GM10266 (cell line): Measurements from ENCODE around the gene TMEM179.

Experiments
- DNase-seq: peaks from one replicate; pipeline ENCODE4 v3.0.0; 2012; ENCODE audit errors: extremely low spot score
- CTCF ChIP-seq: IDR thresholded peaks from 2 replicates; pipeline ENCODE4 v1.5.1; 2012; ENCODE audit warnings: mild to moderate bottlenecking, low read depth; ENCODE audit not compliant: control insufficient read depth, insufficient read depth; ENCODE audit errors: missing control alignments

The TMEM179 gene

DNA sequence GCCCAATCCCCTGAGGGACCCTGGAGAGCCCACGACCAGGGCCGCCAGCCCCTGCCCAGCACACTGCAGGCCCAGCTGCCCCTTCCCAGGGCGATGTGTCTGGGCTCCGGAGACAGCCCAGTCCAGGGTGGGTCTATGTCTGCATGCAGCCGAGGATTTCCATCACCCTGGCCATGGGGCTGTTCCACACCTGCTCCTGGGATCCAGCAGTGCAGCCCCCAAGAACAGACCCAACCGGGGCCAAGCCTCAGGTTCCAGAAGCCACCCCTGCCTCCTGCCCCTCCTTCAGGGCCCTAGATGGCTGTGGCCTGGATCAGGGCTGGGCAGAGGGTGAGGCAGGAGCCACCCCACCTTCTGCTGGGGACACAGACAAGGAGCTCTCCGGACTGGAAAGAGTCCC, 13.5 kb downstream of the TMEM179 start:
- DNase-seq, result no peak

DNA sequence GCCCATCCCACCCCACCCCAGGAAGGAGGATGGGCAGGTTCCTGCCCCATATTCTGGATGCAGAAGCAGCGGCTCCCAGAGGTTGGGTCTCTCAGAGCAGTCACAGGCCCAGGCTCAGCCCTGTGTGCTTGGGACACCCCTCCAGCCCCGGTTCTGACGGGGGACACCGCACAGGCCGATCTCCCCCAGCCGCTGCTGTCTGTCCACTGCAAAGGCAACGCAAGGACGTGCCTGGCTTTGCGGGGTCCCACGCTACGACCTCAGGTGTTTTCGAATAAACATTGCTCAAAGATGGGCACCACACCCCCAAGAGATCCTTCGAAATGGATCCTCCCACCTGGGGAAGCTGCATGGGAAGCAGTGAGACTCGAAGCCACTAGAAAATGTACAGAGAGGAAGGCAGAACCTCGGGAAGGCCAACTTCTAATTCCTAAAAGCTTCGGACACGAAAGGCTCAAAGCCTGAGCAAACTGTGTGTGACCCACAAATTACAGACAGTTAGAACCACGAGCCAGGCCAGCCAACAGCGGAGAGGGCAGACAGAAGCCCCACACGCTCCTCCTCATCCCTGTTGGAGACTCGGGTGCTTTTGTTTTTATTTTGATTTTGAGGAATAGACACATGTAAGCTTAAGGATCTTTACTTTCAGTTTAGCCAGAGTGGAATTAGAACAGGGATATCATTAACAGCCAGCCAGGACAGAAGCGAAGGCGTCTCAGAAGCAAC, 14.2 kb downstream of the TMEM179 start:
- no peak for DNase-seq
- TF ChIP-seq CTCF, result no peak

More for the DNA sequence above, 13.5 kb downstream of the TMEM179 start:
- TF ChIP-seq CTCF, result no peak

GRCh38 chr14:104589338-104590195, 15.0 kb downstream of the TMEM179 start:
- DNase-seq, result no peak
- no peak for TF ChIP-seq CTCF

DNA sequence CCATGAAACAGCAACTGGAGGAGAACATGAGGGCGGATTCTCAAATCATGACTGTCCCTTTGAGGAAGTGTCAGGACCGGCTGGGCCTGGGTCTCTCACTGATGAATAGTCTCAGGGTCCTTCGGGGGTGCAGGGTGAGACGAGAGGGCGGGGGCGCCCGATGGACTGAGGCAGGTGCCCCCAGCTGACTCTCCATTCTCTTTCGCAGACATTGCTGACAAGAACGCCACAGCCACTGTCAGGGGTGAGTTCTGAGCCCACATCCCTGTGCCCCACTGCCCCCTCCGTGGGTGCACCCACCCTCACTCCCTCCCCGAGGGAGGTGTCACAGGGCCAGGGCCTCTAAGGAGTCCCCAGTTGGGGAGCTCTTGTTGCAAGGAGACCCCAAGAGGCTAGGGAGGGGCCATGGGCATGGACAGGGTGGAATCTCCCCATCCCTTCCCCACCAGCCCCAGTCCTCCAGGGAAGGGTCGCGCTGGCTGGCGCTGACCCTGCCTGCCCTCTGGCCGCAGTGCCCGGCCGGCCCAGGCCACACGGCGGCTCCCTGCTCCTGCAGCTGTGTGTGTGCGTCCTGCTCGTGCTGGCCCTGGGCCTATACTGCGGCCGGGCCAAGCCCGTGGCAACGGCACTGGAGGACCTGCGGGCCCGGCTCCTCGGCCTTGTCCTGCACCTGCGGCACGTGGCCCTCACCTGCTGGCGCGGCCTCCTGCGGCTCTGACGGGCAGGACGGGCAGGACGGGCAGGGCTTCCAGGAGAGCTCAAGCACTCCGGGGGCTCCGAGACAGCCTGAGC, 16.3 kb downstream of the TMEM179 start:
- TF ChIP-seq CTCF, result no peak
- DNase-seq, result no peak

DNA sequence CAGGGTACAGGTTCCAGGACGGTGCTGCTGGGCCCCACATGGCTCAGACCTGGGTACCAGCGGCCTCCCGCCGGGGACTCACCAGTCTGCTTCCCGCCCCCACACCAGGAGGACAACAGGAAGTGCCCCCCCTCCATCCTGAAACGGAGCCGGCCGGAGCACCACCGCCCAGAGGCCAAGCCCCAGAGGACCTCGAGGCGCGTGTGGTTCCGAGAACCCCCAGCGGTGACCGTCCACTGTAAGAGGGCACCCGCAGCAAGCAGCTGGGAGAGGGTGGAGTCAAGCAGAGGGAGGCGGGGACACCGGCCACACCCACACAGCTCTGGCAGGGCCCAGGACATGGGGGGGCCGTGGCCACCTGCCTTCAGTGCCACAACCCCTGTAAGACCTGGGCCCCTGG, 16.9 kb downstream of the TMEM179 start:
- DNase-seq, result no peak
- no peak for TF ChIP-seq CTCF

DNA sequence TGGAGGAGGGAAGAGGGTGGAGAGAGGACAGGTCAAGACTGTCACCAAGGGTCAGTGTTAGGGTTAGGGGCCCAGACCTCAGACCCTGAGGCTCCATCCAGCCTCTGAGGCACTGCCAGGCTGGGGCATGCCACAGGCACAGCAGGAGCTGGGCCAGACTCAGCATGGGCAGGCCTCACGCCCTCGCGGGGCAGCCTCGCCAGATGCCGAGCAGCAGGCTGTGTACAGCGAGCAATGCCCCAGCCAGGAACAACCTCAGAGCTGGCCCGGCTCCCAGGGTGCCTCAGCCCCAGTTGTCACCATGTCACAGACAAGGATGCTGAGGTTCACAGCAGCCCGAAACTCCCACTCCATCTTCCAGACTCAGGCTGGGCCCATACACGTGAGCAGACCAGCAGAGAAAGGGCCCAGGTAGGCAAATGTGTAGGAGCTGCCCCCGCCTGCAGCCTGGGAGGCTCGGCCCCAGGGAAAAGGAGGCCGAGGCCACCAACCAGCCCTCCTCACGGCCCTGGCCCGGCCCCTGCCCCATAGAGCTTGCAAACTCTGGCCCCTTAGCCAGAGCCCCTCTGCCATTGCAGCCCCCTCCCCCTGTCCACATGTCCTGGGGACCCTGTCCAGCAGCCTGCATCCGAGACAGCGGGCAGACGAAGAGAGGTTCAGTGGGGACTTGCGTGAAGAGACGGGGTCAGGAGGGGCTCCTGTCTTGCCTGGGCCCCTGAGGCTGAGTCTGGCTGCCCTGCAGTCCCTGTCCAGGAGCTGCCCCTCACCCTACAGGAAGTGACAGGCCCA, 17.5 kb downstream of the TMEM179 start:
- DNase-seq, result no peak

More for the DNA sequence above, 17.5 kb downstream of the TMEM179 start:
- TF ChIP-seq CTCF, result no peak
